Natural killer cell treated with Interleukin-12 subunit alpha and Interleukin-12 subunit beta and Interleukin-15 and Interleukin-18, amount 100 ng/mL, for 72 hours (primary cell): Measurements from ENCODE around the gene PDLIM5. TPM values are rescaled to one million over a fixed set of nuclear protein-coding genes. Genes with fewer than 3 reads are reported as not detected.
"Not testable (repeated sequence)": the region's sequence is repeated elsewhere in the genome, so short reads cannot be mapped to it uniquely, and the experiment has no call there.

Experiments used
- ATAC-seq, 2 donors: fragments of 150-1000 bp; cut with Tn5 transposase in 1 of 2; sonication (Bioruptor Pico), chemical (Tn5 transposase) in 1 of 2; 2 replicates each; pipeline ENCODE4 v1.10.0; 2021
- DNase-seq: peaks from one replicate; pipeline ENCODE4 v3.0.0; 2022; ENCODE audit warnings: low spot score
- H3K27ac Mint-ChIP-seq, 2 donors: 1 replicate in 1 of 2; 2 replicates in 1 of 2; pipeline ENCODE4 v1.8.0; 2022; ENCODE audit warnings: mixed read lengths in 2 of 2, mild to moderate bottlenecking in 1 of 2, moderate library complexity in 1 of 2
- H3K27me3 Mint-ChIP-seq, 2 donors: 1 replicate in 1 of 2; 2 replicates in 1 of 2; pipeline ENCODE4 v1.8.0; 2022; ENCODE audit warnings: mixed read lengths in 2 of 2
- H3K36me3 Mint-ChIP-seq: one replicate; pipeline ENCODE4 v1.8.0; 2022; ENCODE audit warnings: mixed read lengths
- H3K4me1 Mint-ChIP-seq, 2 donors: 1 replicate in 1 of 2; 2 replicates in 1 of 2; pipeline ENCODE4 v1.8.0; 2022; ENCODE audit warnings: low read depth in 2 of 2, mixed read lengths in 2 of 2, mild to moderate bottlenecking in 1 of 2
- H3K4me3 Mint-ChIP-seq: one replicate; pipeline ENCODE4 v1.8.0; 2022; ENCODE audit warnings: mixed read lengths
- H3K9me3 Mint-ChIP-seq: 2 replicates; pipeline ENCODE4 v1.8.0; 2022; ENCODE audit warnings: mixed read lengths
- total RNA-seq, 2 donors: library from RNA; stranded (reverse); gene quantifications; one replicate each; pipeline ENCODE4 v1.2.3, GENCODE V29; 2022

PDLIM5 gene
- total RNA-seq, 2 donors from 2014 or later = 26.2 to 30.2 TPM

GRCh38 chr4:94615451-94615850 is 163.7 kb downstream of the PDLIM5 start:
- Mint-ChIP-seq H3K4me3 (no peak overlapping the region), H3K27ac (no peak overlapping the region), H3K9me3 (no peaks in the 10 kb centered on the region)

GRCh38 chr4:94621491-94622080 is 169.8 kb downstream of the PDLIM5 start:
- H3K9me3 Mint-ChIP-seq = no peaks in the 10 kb centered on the region
- no peaks in the 10 kb centered on the region for H3K27me3 Mint-ChIP-seq
- no peak overlapping the region for H3K4me3 Mint-ChIP-seq
- H3K27ac Mint-ChIP-seq = no peak overlapping the region
- no peaks in the 10 kb centered on the region for H3K36me3 Mint-ChIP-seq
- ATAC-seq (no peak), DNase-seq (no peak)
- H3K4me1 Mint-ChIP-seq = no peaks in the 10 kb centered on the region

More at GRCh38 chr4:94615451-94615850, 163.7 kb downstream of the PDLIM5 start:
- no peaks in the 10 kb centered on the region for H3K27me3 Mint-ChIP-seq
- no peak for DNase-seq
- no peaks in the 10 kb centered on the region for H3K36me3 Mint-ChIP-seq
- H3K4me1 Mint-ChIP-seq = peaks cover 0 to 3% of the 10 kb centered on the region in 2 donors
- ATAC-seq = no peak

DNA sequence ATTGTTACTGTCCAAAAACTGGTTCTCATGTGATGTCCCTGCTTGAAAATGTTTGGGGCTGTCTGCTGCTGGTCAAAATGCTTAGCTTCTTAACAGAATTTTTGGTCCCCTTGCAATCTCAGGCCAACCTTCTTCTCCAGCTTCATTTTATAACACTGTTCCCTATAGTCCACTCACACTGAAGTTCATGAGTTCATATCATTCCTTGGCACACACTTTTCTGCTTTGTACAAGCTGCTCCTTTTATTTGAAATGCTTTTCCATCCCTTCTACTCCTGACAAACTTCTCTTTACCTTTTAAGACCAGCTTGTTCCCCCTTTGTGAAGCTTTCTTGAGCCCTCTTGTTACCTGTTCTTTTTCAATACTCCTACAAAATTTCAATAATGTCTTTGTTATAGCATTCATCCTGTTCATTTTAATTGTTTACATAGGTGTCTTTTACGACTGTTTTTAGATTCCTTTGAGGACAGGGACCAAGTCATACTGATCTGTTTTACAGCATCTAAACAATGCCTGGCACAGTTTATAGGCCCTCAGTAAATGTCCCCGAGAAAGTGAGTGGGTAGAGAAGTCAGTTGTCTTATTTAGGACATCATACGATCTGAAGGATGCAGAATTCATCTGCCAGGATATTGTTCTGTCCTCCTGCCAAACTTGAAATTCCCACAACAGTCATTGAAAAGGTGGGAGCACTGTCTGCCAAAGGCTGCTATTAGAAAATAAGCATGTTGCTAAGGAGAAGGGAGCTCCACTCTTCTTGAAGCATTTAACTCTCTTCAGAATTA is 171.6 kb downstream of the PDLIM5 start:
- Mint-ChIP-seq H3K27ac (no peak overlapping the region), H3K36me3 (no peaks in the 10 kb centered on the region), H3K4me1 (no peaks in the 10 kb centered on the region), H3K27me3 (no peaks in the 10 kb centered on the region), H3K9me3 (no peaks in the 10 kb centered on the region), H3K4me3 (no peak overlapping the region)
- ATAC-seq (no peak), DNase-seq (no peak)

DNA sequence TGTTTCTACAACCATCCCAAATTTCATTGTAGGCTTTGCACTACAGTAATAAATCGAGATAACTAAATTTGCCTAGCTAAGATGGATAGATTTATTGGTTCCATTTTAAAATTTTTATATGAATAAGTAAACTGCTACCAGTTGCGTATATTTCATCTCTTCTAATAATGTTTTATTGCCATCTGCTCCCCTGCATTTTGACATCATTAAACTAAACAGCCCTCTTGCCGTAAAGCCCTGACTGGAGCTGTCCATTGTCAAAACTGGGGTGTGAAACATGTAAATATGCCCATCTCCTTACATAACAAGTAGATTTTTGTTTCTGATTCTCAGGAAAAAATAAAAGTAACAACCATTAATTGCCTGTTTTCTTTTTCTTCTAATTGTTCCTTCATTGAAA is 175.2 kb downstream of the PDLIM5 start:
- H3K4me3 Mint-ChIP-seq = no peak overlapping the region
- no peaks in the 10 kb centered on the region for H3K4me1 Mint-ChIP-seq
- ATAC-seq = no peak

DNA sequence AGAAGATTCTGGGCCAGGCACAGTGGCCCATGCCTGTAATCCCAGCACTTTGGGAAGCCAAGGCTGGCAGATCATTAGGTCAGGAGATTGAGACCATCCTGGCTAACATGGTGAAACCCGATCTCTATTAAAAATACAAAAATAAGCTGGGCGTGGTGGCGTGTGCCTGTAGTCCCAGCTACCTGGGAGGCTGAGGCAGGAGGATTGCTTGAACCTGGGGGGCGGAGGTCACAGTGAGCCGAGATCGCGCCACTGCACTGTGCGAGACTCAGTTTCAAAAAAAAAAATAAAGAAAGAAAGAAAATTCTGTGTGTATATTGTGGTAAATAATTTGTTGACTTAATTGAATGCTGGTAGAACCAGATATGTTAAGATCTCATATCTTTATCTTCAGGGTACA is 177.3 kb downstream of the PDLIM5 start:
- not testable (repeated sequence) for H3K27ac Mint-ChIP-seq, H3K27me3 Mint-ChIP-seq

More for the DNA sequence above, 175.2 kb downstream of the PDLIM5 start:
- H3K27me3 Mint-ChIP-seq = no peaks in the 10 kb centered on the region
- no peaks in the 10 kb centered on the region for H3K9me3 Mint-ChIP-seq
- H3K27ac Mint-ChIP-seq = no peak overlapping the region
- DNase-seq = no peak
- no peaks in the 10 kb centered on the region for H3K36me3 Mint-ChIP-seq

GRCh38 chr4:94629837-94630236 is 178.1 kb downstream of the PDLIM5 start:
- DNase-seq = no peak
- no peaks in the 10 kb centered on the region for H3K9me3 Mint-ChIP-seq
- H3K36me3 Mint-ChIP-seq = no peaks in the 10 kb centered on the region
- no peak overlapping the region for H3K4me3 Mint-ChIP-seq
- no peak overlapping the region for H3K27ac Mint-ChIP-seq
- no peaks in the 10 kb centered on the region for H3K27me3 Mint-ChIP-seq
- no peak for ATAC-seq
- no peaks in the 10 kb centered on the region for H3K4me1 Mint-ChIP-seq

More for the DNA sequence above, 177.3 kb downstream of the PDLIM5 start:
- not testable (repeated sequence) for DNase-seq, ATAC-seq, H3K36me3 Mint-ChIP-seq, H3K4me3 Mint-ChIP-seq, H3K4me1 Mint-ChIP-seq, H3K9me3 Mint-ChIP-seq

DNA sequence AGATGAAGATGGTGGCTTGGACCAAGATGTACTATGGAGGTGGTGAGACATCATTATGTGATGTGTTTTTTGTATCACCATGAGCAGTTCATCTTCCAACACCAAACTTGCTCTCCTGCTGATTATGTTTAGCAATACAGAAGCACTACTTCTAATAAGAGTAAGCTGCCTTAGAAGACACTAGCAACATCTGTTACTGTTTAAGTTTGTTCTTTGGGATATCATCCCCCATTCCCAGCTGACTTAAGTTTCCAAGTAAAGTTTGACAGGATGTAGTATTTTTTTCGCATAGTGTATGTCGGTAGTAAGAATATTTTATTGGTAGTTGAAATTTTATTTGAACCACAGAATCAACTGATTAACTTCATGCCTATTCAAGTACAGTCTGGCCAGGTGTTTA is 182.5 kb downstream of the PDLIM5 start:
- Mint-ChIP-seq H3K9me3 (no peaks in the 10 kb centered on the region), H3K27me3 (no peaks in the 10 kb centered on the region), H3K27ac (no peak overlapping the region), H3K4me1 (peaks cover 3 to 5% of the 10 kb centered on the region in 2 donors), H3K36me3 (no peaks in the 10 kb centered on the region), H3K4me3 (no peak overlapping the region)
- DNase-seq (no peak), ATAC-seq (no peak)

- Mint-ChIP-seq H3K27ac (no peak overlapping the region), H3K4me1 (peaks cover 3 to 5% of the 10 kb centered on the region in 2 donors), H3K27me3 (no peaks in the 10 kb centered on the region), H3K4me3 (no peak overlapping the region), H3K9me3 (no peaks in the 10 kb centered on the region), H3K36me3 (no peaks in the 10 kb centered on the region)
- DNase-seq = no peak
- no peak for ATAC-seq
Observed at GRCh38 chr4:94635177-94635576, 183.4 kb downstream of the PDLIM5 start.

DNA sequence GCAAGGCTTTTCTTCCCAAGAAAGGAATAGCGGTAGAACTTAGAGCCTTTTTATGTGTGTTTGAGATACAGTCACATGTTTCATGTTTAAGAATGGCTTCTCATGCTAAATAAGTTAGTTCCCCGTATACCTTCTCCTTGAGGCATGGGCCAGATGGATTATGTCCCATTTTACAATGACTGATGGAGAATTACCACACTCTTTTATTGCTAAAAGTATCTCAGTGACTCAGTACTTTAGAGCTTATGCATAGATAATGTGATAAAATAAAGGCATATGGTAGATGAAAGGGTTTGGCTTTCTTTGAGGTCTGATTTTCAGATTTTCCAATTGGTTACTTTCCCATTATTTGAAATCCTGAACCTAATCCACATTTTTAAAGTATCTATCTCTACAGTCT is 184.3 kb downstream of the PDLIM5 start:
- Mint-ChIP-seq H3K36me3 (no peaks in the 10 kb centered on the region), H3K9me3 (no peaks in the 10 kb centered on the region), H3K4me3 (no peak overlapping the region), H3K4me1 (peaks cover 3 to 5% of the 10 kb centered on the region in 2 donors), H3K27me3 (no peaks in the 10 kb centered on the region), H3K27ac (peak overlapping the region in 1 of 2 donors; percentile 9)
- DNase-seq (no peak), ATAC-seq (no peak)

GRCh38 chr4:94639298-94639697 is 187.6 kb downstream of the PDLIM5 start:
- Mint-ChIP-seq H3K27ac (no peak overlapping the region), H3K27me3 (no peaks in the 10 kb centered on the region), H3K4me3 (no peak overlapping the region), H3K4me1 (peaks cover 3 to 5% of the 10 kb centered on the region in 2 donors), H3K9me3 (no peaks in the 10 kb centered on the region), H3K36me3 (no peaks in the 10 kb centered on the region)
- ATAC-seq (no peak), DNase-seq (no peak)

- Mint-ChIP-seq H3K9me3 (no peaks in the 10 kb centered on the region), H3K4me1 (peaks cover 3 to 5% of the 10 kb centered on the region in 2 donors), H3K27ac (no peak overlapping the region), H3K27me3 (no peaks in the 10 kb centered on the region), H3K36me3 (no peaks in the 10 kb centered on the region), H3K4me3 (no peak overlapping the region)
- DNase-seq (no peak), ATAC-seq (no peak)
Observed at GRCh38 chr4:94640151-94640550, 188.4 kb downstream of the PDLIM5 start.

- Mint-ChIP-seq H3K4me3 (no peak overlapping the region), H3K27ac (no peak overlapping the region), H3K36me3 (no peaks in the 10 kb centered on the region), H3K9me3 (no peaks in the 10 kb centered on the region), H3K4me1 (no peaks in the 10 kb centered on the region), H3K27me3 (no peaks in the 10 kb centered on the region)
- no peak for ATAC-seq
- DNase-seq = no peak
Observed at GRCh38 chr4:94641702-94642560, 190.2 kb downstream of the PDLIM5 start.

GRCh38 chr4:94642561-94642866 is 190.8 kb downstream of the PDLIM5 start:
- no peak for ATAC-seq
- no peaks in the 10 kb centered on the region for H3K9me3 Mint-ChIP-seq
- DNase-seq = no peak
- H3K36me3 Mint-ChIP-seq = no peaks in the 10 kb centered on the region
- no peak overlapping the region for H3K4me3 Mint-ChIP-seq
- H3K27me3 Mint-ChIP-seq = no peaks in the 10 kb centered on the region
- H3K27ac Mint-ChIP-seq = no peak overlapping the region
- H3K4me1 Mint-ChIP-seq = no peaks in the 10 kb centered on the region

DNA sequence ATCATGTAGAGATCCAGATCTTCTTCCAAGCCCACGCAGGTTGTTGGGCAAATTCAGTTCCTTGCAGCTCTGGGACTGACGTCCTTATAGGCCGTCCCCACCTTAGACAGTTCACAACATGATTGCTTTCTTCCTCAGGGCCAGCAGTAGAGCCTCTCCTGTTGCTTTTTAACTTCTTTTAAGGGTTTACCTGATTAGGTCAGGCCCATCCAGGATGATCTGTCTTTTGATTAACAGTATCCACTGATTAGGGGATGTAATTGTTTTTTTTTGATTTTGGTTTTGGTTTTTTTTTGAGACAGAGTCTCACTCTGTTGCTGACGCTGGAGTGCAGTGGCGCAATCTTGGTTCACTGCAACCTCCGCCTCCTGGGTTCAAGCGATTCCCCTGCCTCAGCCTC is 197.0 kb downstream of the PDLIM5 start:
- Mint-ChIP-seq H3K4me3 (no peak overlapping the region), H3K27me3 (no peaks in the 10 kb centered on the region), H3K9me3 (no peaks in the 10 kb centered on the region), H3K27ac (no peak overlapping the region), H3K36me3 (peaks cover 4% of the 10 kb centered on the region), H3K4me1 (no peaks in the 10 kb centered on the region)
- no peak for DNase-seq
- no peak for ATAC-seq
